ENCODE results near the gene ZNF511.

ZNF511 gene

GRCh38 chr10:133276100-133276434 is 32.6 kb upstream of the ZNF511 start:
- H3K56ac ChIP-seq (ENCODE audit: low read length) = no peak overlapping the region

GRCh38 chr10:133276435-133277201 is 32.1 kb upstream of the ZNF511 start, which contains the start of gene ADAM8:
Gene ADAM8 (minus strand): TSS chr10:133276868. CDS start chr10:133276817, 51 bp downstream.
- Histone ChIP-seq H4K5ac (ENCODE audit: low read length) (no peak within 1 kb of the TSS), H3K9ac (ENCODE audit: low read length) (no peak within 1 kb of the TSS), H3K36me3 (ENCODE audit: control insufficient read depth, insufficient read depth, low read length) (no peaks in the 10 kb centered on the region), H2BK120ac (ENCODE audit: low read depth, low read length) (no peak within 1 kb of the TSS), H3K4me1 (ENCODE audit: control insufficient read depth, low read depth, low read length) (no peaks in the 10 kb centered on the region), H3K27ac (ENCODE audit: low read depth, low read length) (no peak within 1 kb of the TSS), H3K4me3 (ENCODE audit: low read length) (no peak within 1 kb of the TSS), H2AK5ac (ENCODE audit: low read length) (no peak within 1 kb of the TSS), H3K56ac (ENCODE audit: low read length) (peak within 1 kb of the TSS; percentile 6), H4K8ac (ENCODE audit: low read depth, low read length) (no peak within 1 kb of the TSS), H2BK5ac (ENCODE audit: low read length) (no peak within 1 kb of the TSS), H3K23ac (ENCODE audit: low read length) (no peak within 1 kb of the TSS), H3K79me2 (ENCODE audit: control insufficient read depth, insufficient read depth, low read length) (no peaks in the 10 kb centered on the region), H3K18ac (ENCODE audit: low read length) (no peak within 1 kb of the TSS), H3K79me1 (ENCODE audit: low read length) (no peaks in the 10 kb centered on the region), H3K4ac (ENCODE audit: low read depth, low read length) (no peak within 1 kb of the TSS), H2BK15ac (replicated peaks; ENCODE audit: low read depth) (no peak within 1 kb of the TSS), H3K4me2 (ENCODE audit: low read length) (peak within 1 kb of the TSS; percentile 25), H3K27me3 (ENCODE audit: insufficient read depth, low read length, poor library complexity) (no peaks in the 10 kb centered on the region)
- peak; percentile 69 for DNase-seq
- no CpG with 5 or more reads among the region's 63 CpGs for WGBS (ENCODE audit: extremely low coverage, insufficient coverage, low lambda C conversion rate)

More at GRCh38 chr10:133276100-133276434, 32.6 kb upstream of the ZNF511 start:
- Histone ChIP-seq H4K8ac (ENCODE audit: low read depth, low read length) (no peak overlapping the region), H4K5ac (ENCODE audit: low read length) (no peak overlapping the region), H3K79me2 (ENCODE audit: control insufficient read depth, insufficient read depth, low read length) (no peaks in the 10 kb centered on the region), H3K4me2 (ENCODE audit: low read length) (no peak overlapping the region), H3K36me3 (ENCODE audit: control insufficient read depth, insufficient read depth, low read length) (no peaks in the 10 kb centered on the region), H3K27ac (ENCODE audit: low read depth, low read length) (no peak overlapping the region), H2BK120ac (ENCODE audit: low read depth, low read length) (no peak overlapping the region), H2AK5ac (ENCODE audit: low read length) (no peak overlapping the region), H3K79me1 (ENCODE audit: low read length) (no peaks in the 10 kb centered on the region), H2BK5ac (ENCODE audit: low read length) (no peak overlapping the region), H3K23ac (ENCODE audit: low read length) (no peak overlapping the region), H3K4me1 (ENCODE audit: control insufficient read depth, low read depth, low read length) (no peaks in the 10 kb centered on the region), H3K9ac (ENCODE audit: low read length) (no peak overlapping the region), H3K18ac (ENCODE audit: low read length) (no peak overlapping the region), H3K4me3 (ENCODE audit: low read length) (no peak overlapping the region), H2BK15ac (replicated peaks; ENCODE audit: low read depth) (no peak overlapping the region), H3K4ac (ENCODE audit: low read depth, low read length) (no peak overlapping the region), H3K27me3 (ENCODE audit: insufficient read depth, low read length, poor library complexity) (no peaks in the 10 kb centered on the region)
- no peak for DNase-seq
- WGBS (ENCODE audit: extremely low coverage, insufficient coverage, low lambda C conversion rate) = no CpG with 5 or more reads among the region's 6 CpGs

GRCh38 chr10:133277277-133277992 is 31.3 kb upstream of the ZNF511 start:
- no peak overlapping the region for H2BK15ac ChIP-seq (replicated peaks; ENCODE audit: low read depth)
- no peaks in the 10 kb centered on the region for H3K27me3 ChIP-seq (ENCODE audit: insufficient read depth, low read length, poor library complexity)
- H3K27ac ChIP-seq (ENCODE audit: low read depth, low read length) = no peak overlapping the region
- H3K79me1 ChIP-seq (ENCODE audit: low read length) = no peaks in the 10 kb centered on the region
- no peak overlapping the region for H3K23ac ChIP-seq (ENCODE audit: low read length)
- DNase-seq = no peak
- no peak overlapping the region for H3K18ac ChIP-seq (ENCODE audit: low read length)
- no peak overlapping the region for H3K9ac ChIP-seq (ENCODE audit: low read length)
- no peaks in the 10 kb centered on the region for H3K79me2 ChIP-seq (ENCODE audit: control insufficient read depth, insufficient read depth, low read length)
- no peak overlapping the region for H3K4me3 ChIP-seq (ENCODE audit: low read length)
- no peak overlapping the region for H3K56ac ChIP-seq (ENCODE audit: low read length)
- H3K36me3 ChIP-seq (ENCODE audit: control insufficient read depth, insufficient read depth, low read length) = peaks cover 1% of the 10 kb centered on the region
- no peak overlapping the region for H2AK5ac ChIP-seq (ENCODE audit: low read length)
- H4K5ac ChIP-seq (ENCODE audit: low read length) = no peak overlapping the region
- no CpG with 5 or more reads among the region's 25 CpGs for WGBS (ENCODE audit: extremely low coverage, insufficient coverage, low lambda C conversion rate)
- H3K4me1 ChIP-seq (ENCODE audit: control insufficient read depth, low read depth, low read length) = no peaks in the 10 kb centered on the region
- no peak overlapping the region for H2BK120ac ChIP-seq (ENCODE audit: low read depth, low read length)
- no peak overlapping the region for H3K4ac ChIP-seq (ENCODE audit: low read depth, low read length)
- H2BK5ac ChIP-seq (ENCODE audit: low read length) = no peak overlapping the region
- no peak overlapping the region for H3K4me2 ChIP-seq (ENCODE audit: low read length)
- H4K8ac ChIP-seq (ENCODE audit: low read depth, low read length) = no peak overlapping the region

- no peak overlapping the region for H2BK15ac ChIP-seq (replicated peaks; ENCODE audit: low read depth)
- no peaks in the 10 kb centered on the region for H3K79me1 ChIP-seq (ENCODE audit: low read length)
- H2BK120ac ChIP-seq (ENCODE audit: low read depth, low read length) = no peak overlapping the region
- no peak for DNase-seq
- no peak overlapping the region for H3K23ac ChIP-seq (ENCODE audit: low read length)
- no peak overlapping the region for H2BK5ac ChIP-seq (ENCODE audit: low read length)
- no peak overlapping the region for H3K56ac ChIP-seq (ENCODE audit: low read length)
- no peak overlapping the region for H3K27ac ChIP-seq (ENCODE audit: low read depth, low read length)
- no peaks in the 10 kb centered on the region for H3K4me1 ChIP-seq (ENCODE audit: control insufficient read depth, low read depth, low read length)
- H3K4me2 ChIP-seq (ENCODE audit: low read length) = no peak overlapping the region
- peaks cover 1% of the 10 kb centered on the region for H3K36me3 ChIP-seq (ENCODE audit: control insufficient read depth, insufficient read depth, low read length)
- no peak overlapping the region for H4K5ac ChIP-seq (ENCODE audit: low read length)
- H3K4ac ChIP-seq (ENCODE audit: low read depth, low read length) = no peak overlapping the region
- H3K9ac ChIP-seq (ENCODE audit: low read length) = no peak overlapping the region
- H2AK5ac ChIP-seq (ENCODE audit: low read length) = no peak overlapping the region
- no peak overlapping the region for H3K18ac ChIP-seq (ENCODE audit: low read length)
- H3K4me3 ChIP-seq (ENCODE audit: low read length) = no peak overlapping the region
- H4K8ac ChIP-seq (ENCODE audit: low read depth, low read length) = no peak overlapping the region
- H3K27me3 ChIP-seq (ENCODE audit: insufficient read depth, low read length, poor library complexity) = no peaks in the 10 kb centered on the region
- H3K79me2 ChIP-seq (ENCODE audit: control insufficient read depth, insufficient read depth, low read length) = no peaks in the 10 kb centered on the region
- no CpG with 5 or more reads among the region's 12 CpGs for WGBS (ENCODE audit: extremely low coverage, insufficient coverage, low lambda C conversion rate)
Observed at GRCh38 chr10:133277993-133278576, 30.6 kb upstream of the ZNF511 start.

GRCh38 chr10:133278577-133279265 is 30.0 kb upstream of the ZNF511 start:
- Histone ChIP-seq H3K4me2 (ENCODE audit: low read length) (no peak overlapping the region), H4K5ac (ENCODE audit: low read length) (no peak overlapping the region), H3K9ac (ENCODE audit: low read length) (no peak overlapping the region), H3K79me1 (ENCODE audit: low read length) (no peaks in the 10 kb centered on the region), H3K4me1 (ENCODE audit: control insufficient read depth, low read depth, low read length) (no peaks in the 10 kb centered on the region), H3K27ac (ENCODE audit: low read depth, low read length) (no peak overlapping the region), H3K56ac (ENCODE audit: low read length) (no peak overlapping the region), H2AK5ac (ENCODE audit: low read length) (no peak overlapping the region), H3K36me3 (ENCODE audit: control insufficient read depth, insufficient read depth, low read length) (peaks cover 1% of the 10 kb centered on the region), H2BK5ac (ENCODE audit: low read length) (no peak overlapping the region), H3K18ac (ENCODE audit: low read length) (no peak overlapping the region), H3K27me3 (ENCODE audit: insufficient read depth, low read length, poor library complexity) (no peaks in the 10 kb centered on the region), H3K23ac (ENCODE audit: low read length) (no peak overlapping the region), H3K79me2 (ENCODE audit: control insufficient read depth, insufficient read depth, low read length) (no peaks in the 10 kb centered on the region), H2BK15ac (replicated peaks; ENCODE audit: low read depth) (no peak overlapping the region), H4K8ac (ENCODE audit: low read depth, low read length) (no peak overlapping the region), H3K4me3 (ENCODE audit: low read length) (no peak overlapping the region), H2BK120ac (ENCODE audit: low read depth, low read length) (no peak overlapping the region), H3K4ac (ENCODE audit: low read depth, low read length) (no peak overlapping the region)
- WGBS (ENCODE audit: extremely low coverage, insufficient coverage, low lambda C conversion rate) = no CpG with 5 or more reads among the region's 19 CpGs
- no peak for DNase-seq
